HepG2 (cell line): ENCODE results near the gene MORN5. TPM values are rescaled to one million over a fixed set of nuclear protein-coding genes. Genes with fewer than 3 reads are reported as not detected.

Experiments
- ATAC-seq: fragments of 200-7000 bp; cut with Tn5 transposase; 3 replicates; pipeline ENCODE4 v1.9.1; 2020; ENCODE audit warnings: mild to moderate bottlenecking, moderate library complexity
- BruUV-seq: library from RNA; stranded (reverse); fragments of 400-500 nt; replicated peaks from 2 replicates; lab custom pipeline; 2021; lab: Mats Ljungman, UMichigan
- CTCF ChIA-PET: fragments of 300-600 bp; formaldehyde crosslinking; extraction: SDS; loops from one replicate; lab custom pipeline; 2021; ENCODE audit warnings: low total read pairs, inconsistent platforms, low intra/inter-chr PET ratio; lab: Yijun Ruan, JAX
- POLR2A ChIA-PET: fragments of 350-600 bp; sonication (Branson Sonifier 250); formaldehyde crosslinking; loops from one replicate; lab custom pipeline; 2020; ENCODE audit warnings: antibody characterized with exemption, inconsistent platforms; lab: Yijun Ruan, JAX
- DNase-seq: peaks from one replicate; pipeline ENCODE4 v3.0.0-alpha.2; 2015; ENCODE audit warnings: low spot score
- FAIRE-seq: peaks from 3 replicates; lab custom pipeline; 2011; peaks lifted over from hg19 to GRCh38; lab: Jason Lieb, UNC
- H2AFZ ChIP-seq: one replicate; pipeline ENCODE4 v1.6.1; 2011; ENCODE audit warnings: low read length, inconsistent platforms
- H3K27ac ChIP-seq: fragments of 300-600 bp; 3 replicates; pipeline ENCODE4 v1.8.0; 2011; ENCODE audit warnings: mixed run types, mild to moderate bottlenecking, mixed read lengths, low read length, inconsistent platforms; ENCODE audit not compliant: insufficient read depth; ENCODE audit errors: extremely low read length
- H3K27me3 ChIP-seq, 2 experiments: fragments of 200-600 bp in 1 of 2; 2 replicates in 1 of 2; 3 replicates in 1 of 2; pipeline versions ENCODE4 v1.6.0 to v1.8.0; 2011; ENCODE audit warnings: low read length in 2 of 2, mild to moderate bottlenecking in 2 of 2, moderate library complexity in 2 of 2, inconsistent platforms in 1 of 2; ENCODE audit not compliant: insufficient read depth in 2 of 2, control insufficient read depth in 1 of 2
- H3K36me3 ChIP-seq, 2 experiments: fragments of 200-600 bp in 1 of 2; replicated peaks in 1 of 2; 2 replicates in 1 of 2; 3 replicates in 1 of 2; pipeline versions ENCODE4 v1.5.1 to v1.8.0; 2011; ENCODE audit warnings: low read length in 2 of 2, inconsistent platforms in 1 of 2; ENCODE audit not compliant: insufficient read depth in 2 of 2, control insufficient read depth in 1 of 2
- H3K4me1 ChIP-seq: 2 replicates; pipeline ENCODE4 v1.5.1; 2012; ENCODE audit warnings: low read length, inconsistent platforms; ENCODE audit not compliant: insufficient read depth
- H3K4me2 ChIP-seq: 2 replicates; pipeline ENCODE4 v1.6.0; 2011; ENCODE audit warnings: low read depth, low read length, inconsistent platforms
- H3K4me3 ChIP-seq, 3 experiments: fragments of 200-600 bp in 1 of 3; sonication (generic), shearing (Covaris generic) in 1 of 3; replicated peaks in 1 of 3; 2 replicates each; pipeline ENCODE4 v1.5.1; 2011 to 2016; ENCODE audit warnings: low read length in 3 of 3, inconsistent platforms in 2 of 3, low read depth in 2 of 3, mild to moderate bottlenecking in 2 of 3, control low read depth in 1 of 3, mixed read lengths in 1 of 3; ENCODE audit not compliant: insufficient read depth in 1 of 3
- H3K79me2 ChIP-seq: one replicate; pipeline ENCODE4 v1.6.1; 2011; ENCODE audit warnings: low read length, inconsistent platforms; ENCODE audit not compliant: insufficient read depth
- H3K9ac ChIP-seq: 2 replicates; pipeline ENCODE4 v1.6.0; 2011; ENCODE audit warnings: mild to moderate bottlenecking, low read depth, low read length, inconsistent platforms; ENCODE audit not compliant: insufficient read depth
- H3K9me3 ChIP-seq: 2 replicates; pipeline ENCODE4 v1.5.1; 2012; ENCODE audit warnings: mild to moderate bottlenecking, low read length
- H4K20me1 ChIP-seq: 2 replicates; pipeline ENCODE4 v1.6.0; 2011; ENCODE audit warnings: inconsistent platforms, mild to moderate bottlenecking, low read length, moderate library complexity; ENCODE audit not compliant: insufficient read depth
- AFF4 ChIP-seq: sonication (generic); formaldehyde crosslinking; IDR thresholded peaks from 2 replicates; pipeline ENCODE4 v1.4.0; 2020; ENCODE audit warnings: missing genetic modification reagents
- PAF1 ChIP-seq: IDR thresholded peaks from 2 replicates; pipeline ENCODE4 v1.6.1; 2016; ENCODE audit warnings: missing genetic modification reagents, missing compliant biosample characterization
- RARG ChIP-seq: sonication (generic); formaldehyde crosslinking; IDR thresholded peaks from 2 replicates; pipeline ENCODE4 v1.4.0; 2020; ENCODE audit warnings: low read depth, mild to moderate bottlenecking, missing genetic modification reagents
- SKIL ChIP-seq: sonication (generic); formaldehyde crosslinking; IDR thresholded peaks from 2 replicates; pipeline ENCODE4 v1.8.0; 2022; ENCODE audit warnings: missing genetic modification reagents, mild to moderate bottlenecking, moderate library complexity, borderline replicate concordance
- ZBTB38 ChIP-seq: sonication (generic); formaldehyde crosslinking; IDR thresholded peaks from 2 replicates; pipeline ENCODE4 v1.5.1; 2020; ENCODE audit warnings: mild to moderate bottlenecking, missing genetic modification reagents
- ZMYM2 ChIP-seq: sonication (generic); formaldehyde crosslinking; IDR thresholded peaks from 2 replicates; pipeline ENCODE4 v1.8.0; 2022; ENCODE audit warnings: mild to moderate bottlenecking, missing genetic modification reagents
- ZNF274 ChIP-seq: sonication (generic); formaldehyde crosslinking; IDR thresholded peaks from 2 replicates; pipeline ENCODE4 v1.5.1; 2020; ENCODE audit warnings: mild to moderate bottlenecking, missing genetic modification reagents
- ZNF572 ChIP-seq: sonication (generic); formaldehyde crosslinking; IDR thresholded peaks from 2 replicates; pipeline ENCODE4 v1.5.1; 2020; ENCODE audit warnings: mild to moderate bottlenecking, missing genetic modification reagents
- ZNF740 ChIP-seq: sonication (generic); formaldehyde crosslinking; IDR thresholded peaks from 2 replicates; pipeline ENCODE4 v1.4.0; 2020; ENCODE audit warnings: missing genetic modification reagents
- ZNF768 ChIP-seq: sonication (generic); formaldehyde crosslinking; IDR thresholded peaks from 2 replicates; pipeline ENCODE4 v1.4.0; 2020; ENCODE audit warnings: missing genetic modification reagents
- ZSCAN9 ChIP-seq: IDR thresholded peaks from 2 replicates; pipeline ENCODE4 v1.6.1; 2016; ENCODE audit warnings: borderline replicate concordance
- WGBS: methylation state at CpG from one replicate; pipeline ENCODE4 v1.1.6; 2017; ENCODE audit warnings: low lambda C conversion rate; 5-methylcytosine and 5-hydroxymethylcytosine counted together
- in situ Hi-C: cut with HindIII; loops from 2 replicates; pipeline ENCODE4 v1.10.0; 2017; ENCODE audit warnings: low pct_unique_long_range_greater_than_20kb; ENCODE audit not compliant: extremely low pct_ligation_motif_present
- intact Hi-C: fragments of 100-400 bp; cut with micrococcal nuclease; formaldehyde crosslinking; loops from one replicate; pipeline ENCODE4 v1.10.0; 2022; ENCODE audit not compliant: unreplicated experiment
- polyA plus RNA-seq, 8 experiments: library from polyadenylated mRNA; depleted of rRNA in 3 of 8; stranded (reverse) in 7 of 8; unstranded in 1 of 8; fragments of >200 nt; fragmentation: Illumina TruSeq in 4 of 8; extraction: Trizol in 4 of 8; gene quantifications; 2 replicates each; pipeline versions ENCODE4 v1.2.1 to v1.2.3, GENCODE V29; 2011 to 2016; ENCODE audit warnings: low read depth in 4 of 8, missing spikeins in 1 of 8, mixed read lengths in 1 of 8; ENCODE audit not compliant: insufficient read depth in 1 of 8
- total RNA-seq, 5 experiments: library from RNA; depleted of rRNA; stranded (reverse); fragments of >200 nt; fragmentation: Illumina TruSeq; extraction: Trizol; gene quantifications; 2 replicates each; pipeline ENCODE4 v1.2.3, GENCODE V29; 2016; ENCODE audit warnings: low read depth in 1 of 5

Gene MORN5
- total and polyA plus RNA-seq, 2 of the 13 experiments (the other 11 are each of a cell fraction or from before 2014, with no cell fraction given) = not detected

- DNase-seq (no peak), FAIRE-seq (no peak), ATAC-seq (no peak)
- ChIA-PET POLR2A (no interaction called here), CTCF (interaction anchor here (5.6 to 6.0 kb wide), 2 partner anchors 23 to 227 kb away, joined by 87 to 95 read pairs; no protein-coding TSS in a partner anchor)
- Histone ChIP-seq H3K79me2 (no peaks in the 10 kb centered on the region), H3K4me2 (no peak overlapping the region), H3K36me3 (no peaks in the 10 kb centered on the region), H3K27me3 (peaks cover 0 to 5% of the 10 kb centered on the region in 2 experiments; a peak in 1 of 5 replicates), H3K27ac (no peak overlapping the region), H3K4me1 (peaks cover 28% of the 10 kb centered on the region), H3K4me3 (no peak overlapping the region), H3K9me3 (no peaks in the 10 kb centered on the region), H4K20me1 (no peaks in the 10 kb centered on the region), H2AFZ (no peak overlapping the region), H3K9ac (no peak overlapping the region)
- in situ Hi-C loops = loop anchor here (5.0 to 10.0 kb wide), 2 partner anchors 225 to 333 kb away; no protein-coding TSS in a partner anchor
- intact Hi-C loops = no loop called here
- WGBS = 80% methylated on average over 1 of the region's 6 CpGs
- TF ChIP-seq ZNF768 (CRISPR knock-in tag) (peak; percentile 94), PAF1 (CRISPR knock-in tag) (no peak), ZNF740 (CRISPR knock-in tag) (no peak)
- no TSS peak for BruUV-seq
Measured at GRCh38 chr9:122121931-122122330, 37.8 kb upstream of the MORN5 start.

GRCh38 chr9:122122468-122122867, 37.2 kb upstream of the MORN5 start:
- WGBS = 52% methylated on average over 5 of the region's 6 CpGs
- Histone ChIP-seq H3K27me3 (peaks cover 0 to 5% of the 10 kb centered on the region in 2 experiments; a peak in 1 of 5 replicates), H3K4me3 (no peak overlapping the region), H3K79me2 (no peaks in the 10 kb centered on the region), H3K4me1 (peaks cover 28% of the 10 kb centered on the region), H3K4me2 (no peak overlapping the region), H3K9ac (no peak overlapping the region), H2AFZ (no peak overlapping the region), H3K36me3 (no peaks in the 10 kb centered on the region), H3K27ac (no peak overlapping the region), H4K20me1 (no peaks in the 10 kb centered on the region), H3K9me3 (no peaks in the 10 kb centered on the region)
- ChIA-PET CTCF (interaction anchor here (1.2 to 6.0 kb wide), 5 partner anchors 18 to 226 kb away, joined by 5 to 95 read pairs (median 8); no protein-coding TSS in a partner anchor), POLR2A (interaction anchor here (1.1 kb wide), 1 partner anchor 23 kb away, joined by 4 read pairs; no protein-coding TSS in a partner anchor)
- intact Hi-C loops (no loop called here), in situ Hi-C loops (loop anchor here (5.0 to 10.0 kb wide), 2 partner anchors 225 to 332 kb away; no protein-coding TSS in a partner anchor)
- DNase-seq (no peak), ATAC-seq (no peak), FAIRE-seq (no peak)
- no TSS peak for BruUV-seq
- TF ChIP-seq SKIL (CRISPR knock-in tag) = no peak
- no peak for TF ChIP-seq ZMYM2 (CRISPR knock-in tag)
- TF ChIP-seq RARG (CRISPR knock-in tag) = no peak
- TF ChIP-seq AFF4 (CRISPR knock-in tag) = no peak
- TF ChIP-seq ZSCAN9 (CRISPR knock-in tag) = no peak
- no peak for TF ChIP-seq ZNF274 (CRISPR knock-in tag)
- no peak for TF ChIP-seq ZNF572
- TF ChIP-seq ZBTB38 = no peak
